ENCODE results near the gene TIA1. TPM values are rescaled to one million over a fixed set of nuclear protein-coding genes. Genes with fewer than 3 reads are reported as not detected.
"Not testable (repeated sequence)": the region's sequence is repeated elsewhere in the genome, so short reads cannot be mapped to it uniquely, and the experiment has no call there.

The TIA1 gene
- total RNA-seq, 1 donor from 2014 or later: 104 TPM

DNA sequence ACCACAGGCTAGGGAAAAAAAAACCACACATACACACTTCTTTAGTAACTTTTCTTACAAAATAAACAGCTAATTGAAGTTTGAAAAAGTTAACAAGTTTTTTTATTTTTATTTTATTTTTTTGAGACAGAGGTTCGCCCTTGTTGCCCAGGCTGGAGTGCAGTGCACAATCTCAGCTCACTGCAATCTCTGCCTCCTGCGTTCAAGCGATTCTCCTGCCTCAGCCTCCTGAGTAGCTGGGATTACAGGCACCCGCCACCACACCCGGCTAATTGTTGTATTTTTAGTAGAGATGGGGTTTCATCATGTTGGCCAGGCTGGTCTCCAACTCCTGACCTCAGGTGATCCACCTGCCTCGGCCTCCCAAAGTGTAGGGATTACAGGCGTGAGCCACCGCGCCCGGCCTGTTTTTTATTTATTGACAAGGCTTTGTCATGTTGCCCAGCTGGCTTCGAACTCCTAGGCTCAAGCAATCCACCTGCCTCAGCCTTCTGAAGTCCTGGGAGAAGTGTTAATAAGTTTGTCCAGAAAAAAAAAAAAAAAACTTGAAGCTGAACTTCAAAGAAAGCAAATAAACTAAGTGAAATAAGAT, 78.7 kb downstream of the TIA1 start:
- not testable (repeated sequence) for H3K27me3 Mint-ChIP-seq

DNA sequence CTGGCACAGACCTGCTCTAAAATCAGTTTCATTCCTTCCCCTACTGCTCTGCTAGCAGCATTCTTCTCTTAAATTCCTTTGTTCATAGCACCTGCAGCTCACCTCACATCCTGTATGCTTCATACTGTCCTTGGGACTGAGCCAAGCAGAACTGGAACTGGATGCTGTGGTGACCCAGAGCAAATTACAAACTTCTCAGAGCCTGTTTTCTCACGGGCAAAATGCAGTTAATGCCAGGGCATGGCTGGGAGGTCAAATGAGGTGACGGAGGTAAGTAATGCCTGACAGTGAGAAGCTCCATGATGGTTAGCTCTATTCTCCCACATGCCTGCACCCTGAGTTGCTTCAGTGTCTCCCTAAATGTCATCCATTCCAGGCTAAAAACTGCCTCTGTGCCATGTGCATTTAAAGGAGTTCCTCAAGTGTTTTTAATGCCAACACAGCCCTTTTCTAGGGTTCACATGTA, 87.3 kb downstream of the TIA1 start:
- Mint-ChIP-seq H3K36me3 (ENCODE audit: low read depth) (peaks cover 22% of the 10 kb centered on the region), H3K4me1 (no peaks in the 10 kb centered on the region), H3K27me3 (no peaks in the 10 kb centered on the region), H3K9me3 (no peaks in the 10 kb centered on the region), H3K4me3 (no peak overlapping the region), H3K27ac (peak overlapping the region; percentile 64)
- peak; percentile 59 for DNase-seq
- intact Hi-C loops (cut with micrococcal nuclease): no loop called here

More for the DNA sequence above, 78.7 kb downstream of the TIA1 start:
- H3K4me3 Mint-ChIP-seq; H3K4me1 Mint-ChIP-seq; DNase-seq; H3K27ac Mint-ChIP-seq; H3K9me3 Mint-ChIP-seq; intact Hi-C loops (cut with micrococcal nuclease): not testable (repeated sequence)
- peaks cover 47% of the 10 kb centered on the region for H3K36me3 Mint-ChIP-seq (ENCODE audit: low read depth)

DNA sequence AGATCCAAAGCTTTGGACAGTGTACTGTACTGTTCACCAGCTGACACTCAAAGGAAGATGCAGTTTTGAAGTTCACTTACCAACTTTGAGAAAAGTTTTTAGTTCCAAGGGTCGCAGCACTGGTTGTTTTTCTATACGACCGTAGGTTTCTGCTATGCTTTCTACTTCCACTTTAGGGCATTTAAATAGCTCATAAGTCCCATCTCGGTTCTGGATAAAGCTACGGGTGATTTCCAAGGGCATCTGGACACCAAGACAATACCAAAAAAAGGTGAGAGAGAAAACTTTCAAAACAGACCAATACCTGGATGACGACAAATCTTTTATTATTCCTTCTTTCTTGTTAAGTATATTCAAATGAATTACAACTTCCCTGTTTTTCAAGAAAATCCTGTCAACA, 87.9 kb downstream of the TIA1 start:
- peak overlapping the region; percentile 64 for H3K27ac Mint-ChIP-seq
- no peak overlapping the region for H3K4me3 Mint-ChIP-seq
- no peaks in the 10 kb centered on the region for H3K4me1 Mint-ChIP-seq
- no peaks in the 10 kb centered on the region for H3K9me3 Mint-ChIP-seq
- intact Hi-C loops (cut with micrococcal nuclease): no loop called here
- H3K36me3 Mint-ChIP-seq (ENCODE audit: low read depth): peaks cover 21% of the 10 kb centered on the region
- no peaks in the 10 kb centered on the region for H3K27me3 Mint-ChIP-seq
- no peak for DNase-seq

Other genes starting within 250 kb of the TIA1 start
- gene PCBP1, start 161.2 kb downstream of the TIA1 start, total RNA-seq: 443 and 447 TPM in 2 replicates
- gene C2orf42, start 57.6 kb downstream of the TIA1 start, total RNA-seq: 18.5 and 19.6 TPM in 2 replicates
- 12.8 and 16.4 TPM in 2 replicates for gene PCYOX1, start 9.5 kb upstream of the TIA1 start, total RNA-seq
- gene SNRPG, start 45.1 kb upstream of the TIA1 start, total RNA-seq: 401 and 424 TPM in 2 replicates
- gene FAM136A, start 53.4 kb upstream of the TIA1 start, total RNA-seq: 85.5 and 89.7 TPM in 2 replicates

Data from activated CD4-positive, alpha-beta T cell treated with anti-CD3 and anti-CD28 coated beads, Interleukin-2, amount 10 ng/mL, durations not matched to agents 24 days and 14 days (primary cell).